ENCODE measurements around the gene PRRX1.

PRRX1 gene

GRCh38 chr1:170664093-170664827 is at the start of gene PRRX1:
PRRX1 (plus strand) TSS chr1:170664131; CDS start chr1:170664219, 88 bp downstream.
- no peak for DNase-seq

- no peak for DNase-seq
These were observed 46.2 kb upstream of the PRRX1 start for GRCh38 chr1:170617591-170618330.

GRCh38 chr1:170618421-170618820 is 45.5 kb upstream of the PRRX1 start:
- no peak for DNase-seq

- DNase-seq: no peak
These were observed 44.5 kb upstream of the PRRX1 start for GRCh38 chr1:170619241-170620028.

- no peak for DNase-seq
These were observed 43.8 kb upstream of the PRRX1 start for GRCh38 chr1:170620164-170620563.

- DNase-seq: no peak
These were observed 40.8 kb upstream of the PRRX1 start for GRCh38 chr1:170623171-170623570.

- no peak for DNase-seq
These were observed 39.8 kb upstream of the PRRX1 start for GRCh38 chr1:170624146-170624545.

- DNase-seq: no peak
These were observed 33.0 kb upstream of the PRRX1 start for GRCh38 chr1:170630977-170631376.

- DNase-seq: no peak
These were observed 29.6 kb upstream of the PRRX1 start for GRCh38 chr1:170634293-170634692.

GRCh38 chr1:170634824-170635410 is 29.0 kb upstream of the PRRX1 start:
- DNase-seq: no peak

- no peak for DNase-seq
These were observed 23.4 kb upstream of the PRRX1 start for GRCh38 chr1:170640581-170640980.

GRCh38 chr1:170657275-170657853 is 6.6 kb upstream of the PRRX1 start:
- DNase-seq: no peak

- no peak for DNase-seq
These were observed 4.4 kb upstream of the PRRX1 start for GRCh38 chr1:170659399-170660035.

- DNase-seq: no peak
These were observed 3.6 kb upstream of the PRRX1 start for GRCh38 chr1:170660281-170660713.

- DNase-seq: no peak
These were observed 2.9 kb upstream of the PRRX1 start for GRCh38 chr1:170660871-170661645.

- no peak for DNase-seq
These were observed 2.1 kb upstream of the PRRX1 start for GRCh38 chr1:170661646-170662411.

GRCh38 chr1:170662561-170663403 is 1.1 kb upstream of the PRRX1 start:
- no peak for DNase-seq

- DNase-seq: no peak
These were observed 383 bp upstream of the PRRX1 start for GRCh38 chr1:170663404-170664092.

Measured in CD4-positive, alpha-beta T cell treated with Interleukin-10 for 1 hour (primary cell).